Gastrocnemius medialis (tissue), 4 donors: ENCODE measurements around the gene POMT2. TPM values are rescaled to one million over a fixed set of nuclear protein-coding genes. Genes with fewer than 3 reads are reported as not detected.
"Not testable (repeated sequence)": the region's sequence is repeated elsewhere in the genome, so short reads cannot be mapped to it uniquely, and the experiment has no call there.

Source experiments
- ATAC-seq, 2 donors: fragments of 150-250 bp; one replicate each; pipeline ENCODE4 v1.9.1; 2016
- DNase-seq, 2 donors: peaks; one replicate each; pipeline ENCODE4 v3.0.0-alpha.2; 2019
- H3K27ac ChIP-seq, 4 donors: fragments of 200-600 bp; sonication (generic); 1 replicate in 1 of 4; 2 replicates in 3 of 4; pipeline ENCODE4 v1.5.1; 2016 to 2018; ENCODE audit warnings: mild to moderate bottlenecking in 2 of 4, moderate library complexity in 1 of 4
- H3K27me3 ChIP-seq, 3 donors: fragments of 200-600 bp; sonication (generic) in 2 of 3; 1 replicate in 1 of 3; 2 replicates in 2 of 3; pipeline versions ENCODE4 v1.5.1 to v1.6.0; 2016 to 2019; ENCODE audit warnings: mild to moderate bottlenecking in 1 of 3, moderate library complexity in 1 of 3
- H3K36me3 ChIP-seq, 2 donors: fragments of 200-600 bp; sonication (generic) in 1 of 2; one replicate each; pipeline ENCODE4 v1.5.1; 2017 to 2018
- H3K4me1 ChIP-seq, 2 donors: fragments of 200-600 bp; sonication (generic) in 1 of 2; one replicate each; pipeline ENCODE4 v1.5.1; 2016 to 2017; ENCODE audit warnings: mild to moderate bottlenecking in 2 of 2
- H3K4me3 ChIP-seq, 4 donors: fragments of 200-600 bp; sonication (generic) in 3 of 4; 1 replicate in 1 of 4; 2 replicates in 3 of 4; pipeline ENCODE4 v1.5.1; 2016 to 2019; ENCODE audit warnings: mild to moderate bottlenecking in 2 of 4
- H3K9me3 ChIP-seq, 3 donors: fragments of 200-600 bp; sonication (generic) in 2 of 3; 1 replicate in 1 of 3; 2 replicates in 2 of 3; pipeline ENCODE4 v1.5.1; 2016 to 2019
- CTCF ChIP-seq, 5 experiments: fragments of 450-650 bp in 3 of 5; fragments of 200-600 bp in 2 of 5; sonication (generic) in 2 of 5; IDR thresholded peaks in 4 of 5; conservative IDR thresholded peaks in 1 of 5; 1 replicate in 4 of 5; 2 replicates in 1 of 5; pipeline ENCODE4 v1.5.1; 2016 to 2019; ENCODE audit warnings: antibody characterized with exemption in 5 of 5, mild to moderate bottlenecking in 3 of 5, moderate library complexity in 3 of 5
- POLR2A ChIP-seq, 2 donors: fragments of 450-650 bp; IDR thresholded peaks; one replicate each; pipeline ENCODE4 v1.6.1; 2017; ENCODE audit warnings: antibody characterized with exemption in 2 of 2, mild to moderate bottlenecking in 2 of 2, moderate library complexity in 2 of 2
- in situ Hi-C, 4 donors: fragments of 200-750 bp; cut with MboI; loops; one replicate each; pipeline versions ENCODE4 v1.15.0 to v1.8.0; 2017; ENCODE audit warnings: low sequenced_read_pairs in 4 of 4
- intact Hi-C: fragments of 100-400 bp; cut with DNase I; formaldehyde crosslinking; loops from one replicate; pipeline ENCODE4 v1.15.1; 2023; ENCODE audit warnings: low total_unique reads
- total RNA-seq, 4 donors: library from RNA; depleted of rRNA; stranded (reverse); fragments of >200 nt; gene quantifications; one replicate each; pipeline versions ENCODE4 v1.1.0 to v1.2.3, GENCODE V29; 2016

Gene POMT2
- total RNA-seq, 4 donors from 2014 or later = 27.0 to 33.2 (median 28.9) TPM

GRCh38 chr14:77339407-77339806 is 18.7 kb upstream of the POMT2 start:
- no peak overlapping the region for H3K4me3 ChIP-seq
- intact Hi-C loops = no loop called here
- TF ChIP-seq POLR2A (IDR thresholded peaks at IDR 0.05) (no peak), CTCF (IDR thresholded peaks at IDR 0.05 in 4 of 5, conservative IDR thresholded peaks at IDR 0.05 in 1 of 5) (no peak)
- no peak overlapping the region for H3K27ac ChIP-seq
- H3K27me3 ChIP-seq = no peaks in the 10 kb centered on the region
- peaks cover 6 to 7% of the 10 kb centered on the region in 2 donors for H3K4me1 ChIP-seq
- ATAC-seq = no peak
- no peak for DNase-seq
- no peaks in the 10 kb centered on the region for H3K9me3 ChIP-seq
- H3K36me3 ChIP-seq = peaks cover 0 to 8% of the 10 kb centered on the region in 2 donors
- in situ Hi-C loops = no loop called here

GRCh38 chr14:77338302-77338701 is 17.6 kb upstream of the POMT2 start:
- intact Hi-C loops = no loop called here
- in situ Hi-C loops = no loop called here
- no peak for TF ChIP-seq POLR2A (IDR thresholded peaks at IDR 0.05)
- TF ChIP-seq CTCF (IDR thresholded peaks at IDR 0.05 in 4 of 5, conservative IDR thresholded peaks at IDR 0.05 in 1 of 5) = no peak

GRCh38 chr14:77337880-77338279 is 17.2 kb upstream of the POMT2 start:
- no peak for DNase-seq
- TF ChIP-seq CTCF (IDR thresholded peaks at IDR 0.05 in 4 of 5, conservative IDR thresholded peaks at IDR 0.05 in 1 of 5) = no peak
- TF ChIP-seq POLR2A (IDR thresholded peaks at IDR 0.05) = no peak
- ATAC-seq = no peak
- intact Hi-C loops (no loop called here), in situ Hi-C loops (no loop called here)
- Histone ChIP-seq H3K27ac (no peak overlapping the region), H3K9me3 (no peaks in the 10 kb centered on the region), H3K27me3 (no peaks in the 10 kb centered on the region), H3K4me1 (no peaks in the 10 kb centered on the region), H3K36me3 (peaks cover 0 to 8% of the 10 kb centered on the region in 2 donors), H3K4me3 (no peak overlapping the region)

More at GRCh38 chr14:77338302-77338701, 17.6 kb upstream of the POMT2 start:
- DNase-seq (no peak), ATAC-seq (no peak)
- Histone ChIP-seq H3K27ac (no peak overlapping the region), H3K36me3 (peaks cover 0 to 8% of the 10 kb centered on the region in 2 donors), H3K9me3 (no peaks in the 10 kb centered on the region), H3K4me1 (no peaks in the 10 kb centered on the region), H3K27me3 (no peaks in the 10 kb centered on the region), H3K4me3 (no peak overlapping the region)

- H3K9me3 ChIP-seq, DNase-seq, H3K27ac ChIP-seq, H3K4me3 ChIP-seq, H3K27me3 ChIP-seq, intact Hi-C loops, H3K4me1 ChIP-seq, in situ Hi-C loops, H3K36me3 ChIP-seq, ATAC-seq: not testable (repeated sequence)
Measured at GRCh38 chr14:77337255-77337654, 16.6 kb upstream of the POMT2 start.

- Histone ChIP-seq H3K4me3 (no peak overlapping the region), H3K9me3 (no peaks in the 10 kb centered on the region), H3K27me3 (no peaks in the 10 kb centered on the region), H3K36me3 (no peaks in the 10 kb centered on the region), H3K4me1 (no peaks in the 10 kb centered on the region), H3K27ac (no peak overlapping the region)
- intact Hi-C loops = no loop called here
- ATAC-seq (no peak), DNase-seq (no peak)
- TF ChIP-seq CTCF (IDR thresholded peaks at IDR 0.05 in 4 of 5, conservative IDR thresholded peaks at IDR 0.05 in 1 of 5) = no peak
- TF ChIP-seq POLR2A (IDR thresholded peaks at IDR 0.05) = no peak
- in situ Hi-C loops = no loop called here
Measured at GRCh38 chr14:77335576-77335975, 14.9 kb upstream of the POMT2 start.
